ENCODE measurements around the gene FBXO40. TPM values are rescaled to one million over a fixed set of nuclear protein-coding genes. Genes with fewer than 3 reads are reported as not detected.

FBXO40 gene
- total and polyA plus RNA-seq, 4 donors, result 0.05 to 0.08 TPM; not detected in 2

DNA sequence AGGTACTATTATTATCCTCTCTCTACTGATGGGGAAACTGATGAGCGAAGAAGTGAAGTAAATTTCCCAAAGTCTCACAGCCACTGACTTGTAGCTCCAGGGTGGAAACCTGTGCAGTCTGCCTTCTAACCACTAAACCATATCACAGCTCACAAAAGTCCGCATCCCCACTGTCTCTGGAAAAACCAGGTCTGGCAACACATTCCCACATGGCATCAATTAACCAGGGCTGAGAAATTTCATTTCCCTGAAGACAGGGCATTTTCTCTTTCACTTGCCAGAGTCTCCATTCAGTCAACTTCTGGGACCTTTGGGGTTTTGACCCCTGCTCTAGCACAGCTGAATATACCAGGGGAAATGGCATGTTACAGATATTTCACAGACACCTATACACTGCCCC lies 26.5 kb downstream of the FBXO40 start:
- Histone ChIP-seq H3K4me3 (ENCODE audit: low read depth in 1 of 3, low read length in 3 of 3) (no peak overlapping the region), H3K9me3 (ENCODE audit: control insufficient read depth in 4 of 4, low read length in 3 of 4) (no peaks in the 10 kb centered on the region), H3K9ac (ENCODE audit: low read depth in 1 of 2, low read length in 2 of 2) (no peak overlapping the region), H3K27ac (ENCODE audit: low read depth in 1 of 2, low read length in 2 of 2) (no peak overlapping the region), H3K4me1 (ENCODE audit: control insufficient read depth in 4 of 4, insufficient read depth in 4 of 4, low read length in 3 of 4) (peaks cover 0 to 4% (median 0%) of the 10 kb centered on the region in 4 donors), H3K27me3 (ENCODE audit: control insufficient read depth in 4 of 4, insufficient read depth in 4 of 4, low read length in 3 of 4) (no peaks in the 10 kb centered on the region), H3K36me3 (ENCODE audit: control insufficient read depth in 4 of 4, insufficient read depth in 3 of 4, low read depth in 1 of 4, low read length in 3 of 4) (no peaks in the 10 kb centered on the region)
- 97% methylated on average over 2 of the region's 2 CpGs for WGBS
- no peak for DNase-seq (ENCODE audit: low spot score)
- TF ChIP-seq EGR1 (IDR thresholded peaks at IDR 0.05; ENCODE audit: low read depth in 2 of 2) (no peak), FOXA2 (IDR thresholded peaks at IDR 0.05) (no peak), RAD21 (IDR thresholded peaks at IDR 0.05) (no peak)
- TF ChIP-seq, protein P1, sequence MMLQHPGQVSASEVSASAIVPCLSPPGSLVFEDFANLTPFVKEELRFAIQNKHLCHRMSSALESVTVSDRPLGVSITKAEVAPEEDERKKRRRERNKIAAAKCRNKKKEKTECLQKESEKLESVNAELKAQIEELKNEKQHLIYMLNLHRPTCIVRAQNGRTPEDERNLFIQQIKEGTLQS (IDR thresholded peaks at IDR 0.05), result no peak
- TF ChIP-seq, protein P2, sequence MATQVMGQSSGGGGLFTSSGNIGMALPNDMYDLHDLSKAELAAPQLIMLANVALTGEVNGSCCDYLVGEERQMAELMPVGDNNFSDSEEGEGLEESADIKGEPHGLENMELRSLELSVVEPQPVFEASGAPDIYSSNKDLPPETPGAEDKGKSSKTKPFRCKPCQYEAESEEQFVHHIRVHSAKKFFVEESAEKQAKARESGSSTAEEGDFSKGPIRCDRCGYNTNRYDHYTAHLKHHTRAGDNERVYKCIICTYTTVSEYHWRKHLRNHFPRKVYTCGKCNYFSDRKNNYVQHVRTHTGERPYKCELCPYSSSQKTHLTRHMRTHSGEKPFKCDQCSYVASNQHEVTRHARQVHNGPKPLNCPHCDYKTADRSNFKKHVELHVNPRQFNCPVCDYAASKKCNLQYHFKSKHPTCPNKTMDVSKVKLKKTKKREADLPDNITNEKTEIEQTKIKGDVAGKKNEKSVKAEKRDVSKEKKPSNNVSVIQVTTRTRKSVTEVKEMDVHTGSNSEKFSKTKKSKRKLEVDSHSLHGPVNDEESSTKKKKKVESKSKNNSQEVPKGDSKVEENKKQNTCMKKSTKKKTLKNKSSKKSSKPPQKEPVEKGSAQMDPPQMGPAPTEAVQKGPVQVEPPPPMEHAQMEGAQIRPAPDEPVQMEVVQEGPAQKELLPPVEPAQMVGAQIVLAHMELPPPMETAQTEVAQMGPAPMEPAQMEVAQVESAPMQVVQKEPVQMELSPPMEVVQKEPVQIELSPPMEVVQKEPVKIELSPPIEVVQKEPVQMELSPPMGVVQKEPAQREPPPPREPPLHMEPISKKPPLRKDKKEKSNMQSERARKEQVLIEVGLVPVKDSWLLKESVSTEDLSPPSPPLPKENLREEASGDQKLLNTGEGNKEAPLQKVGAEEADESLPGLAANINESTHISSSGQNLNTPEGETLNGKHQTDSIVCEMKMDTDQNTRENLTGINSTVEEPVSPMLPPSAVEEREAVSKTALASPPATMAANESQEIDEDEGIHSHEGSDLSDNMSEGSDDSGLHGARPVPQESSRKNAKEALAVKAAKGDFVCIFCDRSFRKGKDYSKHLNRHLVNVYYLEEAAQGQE (IDR thresholded peaks at IDR 0.05), result no peak

DNA sequence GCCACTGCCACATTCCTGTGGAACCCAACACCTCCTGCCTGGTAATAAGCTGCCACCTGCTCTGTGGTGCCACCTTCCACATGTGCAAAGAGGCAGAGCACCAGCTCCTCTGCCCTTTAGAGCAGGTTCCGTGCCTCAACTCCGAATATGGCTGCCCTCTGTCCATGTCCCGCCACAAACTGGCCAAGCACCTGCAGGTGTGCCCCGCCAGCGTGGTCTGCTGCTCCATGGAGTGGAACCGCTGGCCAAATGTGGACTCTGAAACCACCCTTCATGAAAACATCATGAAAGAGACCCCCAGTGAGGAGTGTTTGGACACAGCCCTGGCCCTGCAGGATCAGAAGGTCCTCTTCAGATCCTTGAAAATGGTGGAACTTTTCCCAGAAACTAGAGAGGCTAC lies 28.3 kb downstream of the FBXO40 start:
- no peak overlapping the region for H3K27ac ChIP-seq (ENCODE audit: low read depth in 1 of 2, low read length in 2 of 2)
- no peak for DNase-seq (ENCODE audit: low spot score)
- no peaks in the 10 kb centered on the region for H3K27me3 ChIP-seq (ENCODE audit: control insufficient read depth in 4 of 4, insufficient read depth in 4 of 4, low read length in 3 of 4)

More for the DNA sequence above, 28.3 kb downstream of the FBXO40 start:
- Histone ChIP-seq H3K9me3 (ENCODE audit: control insufficient read depth in 4 of 4, low read length in 3 of 4) (no peaks in the 10 kb centered on the region), H3K9ac (ENCODE audit: low read depth in 1 of 2, low read length in 2 of 2) (no peak overlapping the region), H3K36me3 (ENCODE audit: control insufficient read depth in 4 of 4, insufficient read depth in 3 of 4, low read depth in 1 of 4, low read length in 3 of 4) (no peaks in the 10 kb centered on the region), H3K4me3 (ENCODE audit: low read depth in 1 of 3, low read length in 3 of 3) (no peak overlapping the region), H3K4me1 (ENCODE audit: control insufficient read depth in 4 of 4, insufficient read depth in 4 of 4, low read length in 3 of 4) (peaks cover 0 to 4% (median 0%) of the 10 kb centered on the region in 4 donors)
- TF ChIP-seq FOXA1 (IDR thresholded peaks at IDR 0.05) (no peak), EGR1 (IDR thresholded peaks at IDR 0.05; ENCODE audit: low read depth in 2 of 2) (no peak), FOXA2 (IDR thresholded peaks at IDR 0.05) (no peak), RAD21 (IDR thresholded peaks at IDR 0.05) (no peak), RXRA (IDR thresholded peaks at IDR 0.05) (no peak), YY1 (IDR thresholded peaks at IDR 0.05) (no peak), HNF4G (IDR thresholded peaks at IDR 0.05) (no peak)
- TF ChIP-seq, protein P1 (IDR thresholded peaks at IDR 0.05), result no peak
- TF ChIP-seq, protein P3, sequence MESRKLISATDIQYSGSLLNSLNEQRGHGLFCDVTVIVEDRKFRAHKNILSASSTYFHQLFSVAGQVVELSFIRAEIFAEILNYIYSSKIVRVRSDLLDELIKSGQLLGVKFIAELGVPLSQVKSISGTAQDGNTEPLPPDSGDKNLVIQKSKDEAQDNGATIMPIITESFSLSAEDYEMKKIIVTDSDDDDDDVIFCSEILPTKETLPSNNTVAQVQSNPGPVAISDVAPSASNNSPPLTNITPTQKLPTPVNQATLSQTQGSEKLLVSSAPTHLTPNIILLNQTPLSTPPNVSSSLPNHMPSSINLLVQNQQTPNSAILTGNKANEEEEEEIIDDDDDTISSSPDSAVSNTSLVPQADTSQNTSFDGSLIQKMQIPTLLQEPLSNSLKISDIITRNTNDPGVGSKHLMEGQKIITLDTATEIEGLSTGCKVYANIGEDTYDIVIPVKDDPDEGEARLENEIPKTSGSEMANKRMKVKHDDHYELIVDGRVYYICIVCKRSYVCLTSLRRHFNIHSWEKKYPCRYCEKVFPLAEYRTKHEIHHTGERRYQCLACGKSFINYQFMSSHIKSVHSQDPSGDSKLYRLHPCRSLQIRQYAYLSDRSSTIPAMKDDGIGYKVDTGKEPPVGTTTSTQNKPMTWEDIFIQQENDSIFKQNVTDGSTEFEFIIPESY (IDR thresholded peaks at IDR 0.05), result no peak
- TF ChIP-seq, protein P4, sequence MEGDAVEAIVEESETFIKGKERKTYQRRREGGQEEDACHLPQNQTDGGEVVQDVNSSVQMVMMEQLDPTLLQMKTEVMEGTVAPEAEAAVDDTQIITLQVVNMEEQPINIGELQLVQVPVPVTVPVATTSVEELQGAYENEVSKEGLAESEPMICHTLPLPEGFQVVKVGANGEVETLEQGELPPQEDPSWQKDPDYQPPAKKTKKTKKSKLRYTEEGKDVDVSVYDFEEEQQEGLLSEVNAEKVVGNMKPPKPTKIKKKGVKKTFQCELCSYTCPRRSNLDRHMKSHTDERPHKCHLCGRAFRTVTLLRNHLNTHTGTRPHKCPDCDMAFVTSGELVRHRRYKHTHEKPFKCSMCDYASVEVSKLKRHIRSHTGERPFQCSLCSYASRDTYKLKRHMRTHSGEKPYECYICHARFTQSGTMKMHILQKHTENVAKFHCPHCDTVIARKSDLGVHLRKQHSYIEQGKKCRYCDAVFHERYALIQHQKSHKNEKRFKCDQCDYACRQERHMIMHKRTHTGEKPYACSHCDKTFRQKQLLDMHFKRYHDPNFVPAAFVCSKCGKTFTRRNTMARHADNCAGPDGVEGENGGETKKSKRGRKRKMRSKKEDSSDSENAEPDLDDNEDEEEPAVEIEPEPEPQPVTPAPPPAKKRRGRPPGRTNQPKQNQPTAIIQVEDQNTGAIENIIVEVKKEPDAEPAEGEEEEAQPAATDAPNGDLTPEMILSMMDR (IDR thresholded peaks at IDR 0.05; ENCODE audit: low read depth, low read length, missing input control), result no peak
- 97% methylated on average over 6 of the region's 6 CpGs for WGBS
